Panc1 (cell line): ENCODE results near the gene SOWAHD.
A peak's percentile ranks its signal among the peaks of the same experiment; 100 is the strongest.

ENCODE experiments used
- POLR2AphosphoS5 ChIP-seq: IDR thresholded peaks from 2 replicates; pipeline ENCODE4 v1.6.1; 2012; ENCODE audit warnings: mild to moderate bottlenecking, low read depth, low read length, moderate library complexity
- TCF7L2 ChIP-seq: IDR thresholded peaks from 2 replicates; pipeline ENCODE4 v1.6.1; 2011; ENCODE audit warnings: mild to moderate bottlenecking, low read depth, low read length, inconsistent platforms
- TF ChIP-seq, protein P1 (sequence below): fragments of 450-650 bp; IDR thresholded peaks from 2 replicates; pipeline ENCODE4 v1.5.1; 2017; ENCODE audit warnings: mild to moderate bottlenecking
- TF ChIP-seq, protein P2 (sequence below), 2 experiments: IDR thresholded peaks; 2 replicates each; pipeline ENCODE4 v1.6.1; 2011 to 2012; ENCODE audit warnings: low read depth in 2 of 2, control low read depth in 1 of 2, low read length in 1 of 2, mild to moderate bottlenecking in 1 of 2, moderate library complexity in 1 of 2; ENCODE audit not compliant: insufficient read depth in 1 of 2

DNA sequence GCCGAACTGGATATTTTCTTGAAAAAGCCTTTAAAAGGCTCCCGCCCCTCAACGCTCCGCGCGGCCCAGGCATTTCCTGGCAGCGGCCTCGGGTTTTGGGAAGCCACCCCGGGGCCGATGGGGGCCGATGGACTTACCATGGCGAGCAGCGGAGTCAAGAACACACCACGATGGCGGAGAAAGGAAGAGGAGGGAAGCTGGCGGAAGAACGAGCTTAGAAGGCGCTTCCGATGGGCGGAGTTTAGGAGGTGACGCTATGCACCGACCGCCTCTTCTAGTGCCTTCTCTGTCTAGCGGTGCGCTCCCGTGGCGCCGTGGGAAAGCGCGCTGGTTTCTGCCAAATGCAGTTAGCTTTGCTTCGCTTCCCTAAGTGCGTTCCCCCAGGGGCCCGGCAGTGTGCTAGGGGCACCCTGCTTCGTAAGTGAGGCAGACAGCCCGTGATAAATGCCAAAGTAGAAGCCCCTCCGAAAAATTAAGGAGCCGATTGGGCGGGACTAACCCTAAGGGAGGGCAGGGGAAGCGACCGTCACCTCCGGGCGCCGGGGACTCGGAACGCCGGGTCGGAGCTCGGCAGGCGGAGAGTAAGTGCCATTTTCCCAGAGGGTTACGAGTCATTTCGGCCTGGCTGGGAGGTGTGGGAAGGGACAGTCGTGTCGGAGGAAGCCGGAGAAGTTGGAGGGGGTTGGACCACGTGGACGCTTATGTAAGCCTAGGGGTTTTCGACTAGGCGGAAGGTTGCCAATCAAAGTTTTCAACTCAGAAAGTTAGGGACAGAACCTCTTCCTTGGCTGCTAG lies 33.2 kb downstream of the SOWAHD start, which contains the start of gene RPL39:
- TF ChIP-seq, protein P1, sequence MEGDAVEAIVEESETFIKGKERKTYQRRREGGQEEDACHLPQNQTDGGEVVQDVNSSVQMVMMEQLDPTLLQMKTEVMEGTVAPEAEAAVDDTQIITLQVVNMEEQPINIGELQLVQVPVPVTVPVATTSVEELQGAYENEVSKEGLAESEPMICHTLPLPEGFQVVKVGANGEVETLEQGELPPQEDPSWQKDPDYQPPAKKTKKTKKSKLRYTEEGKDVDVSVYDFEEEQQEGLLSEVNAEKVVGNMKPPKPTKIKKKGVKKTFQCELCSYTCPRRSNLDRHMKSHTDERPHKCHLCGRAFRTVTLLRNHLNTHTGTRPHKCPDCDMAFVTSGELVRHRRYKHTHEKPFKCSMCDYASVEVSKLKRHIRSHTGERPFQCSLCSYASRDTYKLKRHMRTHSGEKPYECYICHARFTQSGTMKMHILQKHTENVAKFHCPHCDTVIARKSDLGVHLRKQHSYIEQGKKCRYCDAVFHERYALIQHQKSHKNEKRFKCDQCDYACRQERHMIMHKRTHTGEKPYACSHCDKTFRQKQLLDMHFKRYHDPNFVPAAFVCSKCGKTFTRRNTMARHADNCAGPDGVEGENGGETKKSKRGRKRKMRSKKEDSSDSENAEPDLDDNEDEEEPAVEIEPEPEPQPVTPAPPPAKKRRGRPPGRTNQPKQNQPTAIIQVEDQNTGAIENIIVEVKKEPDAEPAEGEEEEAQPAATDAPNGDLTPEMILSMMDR: no peak
- TF ChIP-seq TCF7L2 (no peak), POLR2AphosphoS5 (peak; percentile 99)
- TF ChIP-seq, protein P2, sequence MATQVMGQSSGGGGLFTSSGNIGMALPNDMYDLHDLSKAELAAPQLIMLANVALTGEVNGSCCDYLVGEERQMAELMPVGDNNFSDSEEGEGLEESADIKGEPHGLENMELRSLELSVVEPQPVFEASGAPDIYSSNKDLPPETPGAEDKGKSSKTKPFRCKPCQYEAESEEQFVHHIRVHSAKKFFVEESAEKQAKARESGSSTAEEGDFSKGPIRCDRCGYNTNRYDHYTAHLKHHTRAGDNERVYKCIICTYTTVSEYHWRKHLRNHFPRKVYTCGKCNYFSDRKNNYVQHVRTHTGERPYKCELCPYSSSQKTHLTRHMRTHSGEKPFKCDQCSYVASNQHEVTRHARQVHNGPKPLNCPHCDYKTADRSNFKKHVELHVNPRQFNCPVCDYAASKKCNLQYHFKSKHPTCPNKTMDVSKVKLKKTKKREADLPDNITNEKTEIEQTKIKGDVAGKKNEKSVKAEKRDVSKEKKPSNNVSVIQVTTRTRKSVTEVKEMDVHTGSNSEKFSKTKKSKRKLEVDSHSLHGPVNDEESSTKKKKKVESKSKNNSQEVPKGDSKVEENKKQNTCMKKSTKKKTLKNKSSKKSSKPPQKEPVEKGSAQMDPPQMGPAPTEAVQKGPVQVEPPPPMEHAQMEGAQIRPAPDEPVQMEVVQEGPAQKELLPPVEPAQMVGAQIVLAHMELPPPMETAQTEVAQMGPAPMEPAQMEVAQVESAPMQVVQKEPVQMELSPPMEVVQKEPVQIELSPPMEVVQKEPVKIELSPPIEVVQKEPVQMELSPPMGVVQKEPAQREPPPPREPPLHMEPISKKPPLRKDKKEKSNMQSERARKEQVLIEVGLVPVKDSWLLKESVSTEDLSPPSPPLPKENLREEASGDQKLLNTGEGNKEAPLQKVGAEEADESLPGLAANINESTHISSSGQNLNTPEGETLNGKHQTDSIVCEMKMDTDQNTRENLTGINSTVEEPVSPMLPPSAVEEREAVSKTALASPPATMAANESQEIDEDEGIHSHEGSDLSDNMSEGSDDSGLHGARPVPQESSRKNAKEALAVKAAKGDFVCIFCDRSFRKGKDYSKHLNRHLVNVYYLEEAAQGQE (IDR thresholded peaks at IDR 0.05; ENCODE audit: insufficient read depth in 1 of 2, low read depth in 2 of 2, low read length in 1 of 2): 0 out of 4 replicates have a peak, but pooled peaks of 1 of the 2 experiments have one; percentile 15
